ENCODE results near the gene CD96. TPM values are rescaled to one million over a fixed set of nuclear protein-coding genes. Genes with fewer than 3 reads are reported as not detected.

CD96 gene
- total RNA-seq, 2 donors from 2014 or later, result 5.1 to 13.7 TPM

DNA sequence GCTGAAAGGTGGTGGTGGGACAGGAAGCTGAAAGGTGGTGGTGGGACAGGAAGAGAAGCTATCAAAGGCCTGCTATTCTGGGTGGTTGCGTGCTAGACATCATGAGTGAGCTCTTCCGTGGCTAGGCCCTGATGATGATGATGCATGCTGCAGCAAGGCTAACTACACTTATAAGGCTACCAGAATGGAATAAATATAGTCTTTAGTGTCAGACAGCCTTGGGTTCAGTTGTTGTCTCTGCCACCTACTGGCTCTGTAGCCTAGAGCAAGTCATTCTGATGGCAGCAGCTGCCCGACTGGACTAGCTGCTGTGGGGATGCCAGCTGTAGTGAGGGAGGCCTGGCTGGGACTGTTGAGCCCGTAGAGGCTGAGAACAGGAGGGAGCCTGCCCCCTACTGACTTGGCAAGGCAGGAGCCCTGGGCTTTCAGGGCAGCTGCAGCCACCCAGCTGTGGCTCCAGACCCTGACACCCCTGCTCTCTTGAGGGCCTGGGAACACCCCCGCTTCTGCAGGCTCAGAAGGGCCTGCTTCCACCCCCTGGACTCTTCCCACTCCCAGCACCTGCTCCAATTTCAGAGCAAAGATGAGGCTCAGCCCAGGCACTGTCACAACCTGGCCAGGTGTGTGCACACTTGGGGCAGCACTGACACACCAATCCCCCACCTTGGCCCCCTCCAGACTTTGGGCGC is 74.6 kb downstream of the CD96 start:
- ATAC-seq (ENCODE audit: insufficient number of reproducible peaks, low FRiP score, low read depth) (no peak), DNase-seq (ENCODE audit: low spot score) (no peak)
- TF ChIP-seq CTCF (IDR thresholded peaks at IDR 0.05), result no peak

DNA sequence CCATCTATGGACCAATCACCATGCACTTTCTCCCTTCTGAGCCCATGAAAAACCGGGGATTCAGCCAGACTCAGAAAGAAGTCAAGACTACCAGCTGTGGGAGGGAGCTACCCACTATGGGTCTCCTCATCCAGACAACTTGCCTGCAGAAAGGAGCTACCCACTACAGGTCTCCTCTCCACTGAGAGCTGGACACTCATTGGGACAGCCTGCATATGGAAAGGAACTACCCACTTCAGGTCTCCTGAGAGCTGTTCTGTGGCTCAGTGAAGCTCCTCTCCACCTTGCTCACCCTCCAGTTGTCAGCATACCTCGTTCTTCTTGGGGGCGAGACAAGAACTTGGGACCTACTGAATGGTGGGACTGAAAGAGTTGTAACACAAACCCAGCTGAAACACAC is 75.4 kb downstream of the CD96 start:
- no peak for ATAC-seq (ENCODE audit: insufficient number of reproducible peaks, low FRiP score, low read depth)
- no peak overlapping the region for H3K4me3 ChIP-seq

More for the DNA sequence above, 74.6 kb downstream of the CD96 start:
- H3K9me3 ChIP-seq, result no peaks in the 10 kb centered on the region
- no peaks in the 10 kb centered on the region for H3K36me3 ChIP-seq
- no peaks in the 10 kb centered on the region for H3K4me1 ChIP-seq (ENCODE audit: control insufficient read depth in 1 of 2, low read depth in 2 of 2)
- H3K27me3 ChIP-seq (replicated peaks; ENCODE audit: insufficient read depth), result no peaks in the 10 kb centered on the region
- H3K4me3 ChIP-seq, result no peak overlapping the region
- no peak overlapping the region for H3K27ac ChIP-seq

DNA sequence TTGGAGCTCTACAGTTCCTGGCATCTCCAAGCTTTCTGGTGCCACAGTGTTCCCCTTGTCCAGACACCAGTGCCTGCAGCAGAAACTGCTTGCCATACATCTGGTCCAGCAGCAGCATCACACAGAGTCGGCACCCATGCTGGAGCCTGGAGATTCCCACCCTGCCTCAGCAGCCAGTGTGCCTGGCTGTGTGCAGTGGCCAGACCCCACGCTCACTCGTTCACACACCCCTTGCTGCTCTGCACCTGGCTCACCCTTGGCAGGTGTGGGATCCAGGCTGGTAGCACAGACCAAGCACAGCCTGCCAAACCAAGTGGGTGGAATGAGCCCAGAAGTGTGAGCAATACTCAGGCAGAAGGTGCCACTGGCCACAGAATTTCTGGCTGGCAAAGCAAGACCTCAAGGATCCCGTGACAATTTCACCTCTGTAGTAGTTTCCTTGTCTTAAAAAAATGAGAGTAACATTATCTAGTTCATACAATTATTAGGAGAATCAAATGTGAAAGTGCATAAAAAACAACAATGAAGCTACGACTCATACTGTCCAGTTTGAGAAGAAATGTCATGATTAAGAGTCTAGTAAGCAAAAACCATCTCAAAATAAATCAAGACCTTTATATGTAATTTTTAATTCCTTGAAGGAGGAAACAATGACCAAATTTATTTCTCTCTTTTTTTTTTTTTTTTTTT is 76.1 kb downstream of the CD96 start:
- no peak for TF ChIP-seq CTCF (IDR thresholded peaks at IDR 0.05)
- DNase-seq (ENCODE audit: low spot score) (no peak), ATAC-seq (ENCODE audit: insufficient number of reproducible peaks, low FRiP score, low read depth) (no peak)
- H3K27me3 ChIP-seq (replicated peaks; ENCODE audit: insufficient read depth), result no peaks in the 10 kb centered on the region
- H3K4me1 ChIP-seq (ENCODE audit: control insufficient read depth in 1 of 2, low read depth in 2 of 2), result no peaks in the 10 kb centered on the region
- no peaks in the 10 kb centered on the region for H3K9me3 ChIP-seq
- no peak overlapping the region for H3K27ac ChIP-seq
- H3K36me3 ChIP-seq, result no peaks in the 10 kb centered on the region
- H3K4me3 ChIP-seq, result no peak overlapping the region

More for the DNA sequence above, 75.4 kb downstream of the CD96 start:
- no peaks in the 10 kb centered on the region for H3K9me3 ChIP-seq
- no peaks in the 10 kb centered on the region for H3K36me3 ChIP-seq
- no peak for DNase-seq (ENCODE audit: low spot score)
- H3K27ac ChIP-seq, result no peak overlapping the region
- H3K4me1 ChIP-seq (ENCODE audit: control insufficient read depth in 1 of 2, low read depth in 2 of 2), result no peaks in the 10 kb centered on the region
- H3K27me3 ChIP-seq (replicated peaks; ENCODE audit: insufficient read depth), result no peaks in the 10 kb centered on the region
- no peak for TF ChIP-seq CTCF (IDR thresholded peaks at IDR 0.05)

GRCh38 chr3:111618945-111619344 is 76.9 kb downstream of the CD96 start:
- DNase-seq (ENCODE audit: low spot score) (no peak), ATAC-seq (ENCODE audit: insufficient number of reproducible peaks, low FRiP score, low read depth) (no peak)
- Histone ChIP-seq H3K36me3 (no peaks in the 10 kb centered on the region), H3K9me3 (no peaks in the 10 kb centered on the region), H3K4me1 (ENCODE audit: control insufficient read depth in 1 of 2, low read depth in 2 of 2) (no peaks in the 10 kb centered on the region), H3K27me3 (replicated peaks; ENCODE audit: insufficient read depth) (no peaks in the 10 kb centered on the region), H3K4me3 (no peak overlapping the region), H3K27ac (no peak overlapping the region)
- no peak for TF ChIP-seq CTCF (IDR thresholded peaks at IDR 0.05)

- Histone ChIP-seq H3K27ac (no peak overlapping the region), H3K36me3 (no peaks in the 10 kb centered on the region), H3K4me1 (ENCODE audit: control insufficient read depth in 1 of 2, low read depth in 2 of 2) (no peaks in the 10 kb centered on the region), H3K27me3 (replicated peaks; ENCODE audit: insufficient read depth) (no peaks in the 10 kb centered on the region), H3K9me3 (no peaks in the 10 kb centered on the region), H3K4me3 (no peak overlapping the region)
- ATAC-seq (ENCODE audit: insufficient number of reproducible peaks, low FRiP score, low read depth) (no peak), DNase-seq (ENCODE audit: low spot score) (no peak)
- no peak for TF ChIP-seq CTCF (IDR thresholded peaks at IDR 0.05)
Measured at GRCh38 chr3:111619833-111620232, 77.8 kb downstream of the CD96 start.

Data from thoracic aorta (tissue), 2 donors.